Breast epithelium (tissue), 4 donors: ENCODE measurements around the gene ZSCAN4. TPM values are rescaled to one million over a fixed set of nuclear protein-coding genes. Genes with fewer than 3 reads are reported as not detected.

Source experiments
- DNase-seq, 2 donors: peaks; one replicate each; pipeline ENCODE4 v3.0.0-alpha.2; 2019; ENCODE audit warnings: low spot score in 2 of 2
- H3K27ac ChIP-seq, 2 donors: fragments of 200-600 bp; sonication (generic) in 1 of 2; one replicate each; pipeline ENCODE4 v1.5.1; 2016 to 2019; ENCODE audit warnings: mild to moderate bottlenecking in 1 of 2
- H3K27me3 ChIP-seq, 2 donors: fragments of 200-600 bp; sonication (generic) in 1 of 2; one replicate each; pipeline versions ENCODE4 v1.5.1 to v1.6.0; 2017 to 2019; ENCODE audit warnings: control low read depth in 1 of 2, mild to moderate bottlenecking in 1 of 2
- H3K36me3 ChIP-seq: fragments of 200-600 bp; one replicate; pipeline ENCODE4 v1.5.1; 2019
- H3K4me1 ChIP-seq, 2 donors: fragments of 200-600 bp; sonication (generic); one replicate each; pipeline ENCODE4 v1.5.1; 2016 to 2019; ENCODE audit warnings: control low read depth in 1 of 2
- H3K4me3 ChIP-seq, 3 donors: fragments of 200-600 bp; sonication (generic); 1 replicate in 2 of 3; 2 replicates in 1 of 3; pipeline ENCODE4 v1.5.1; 2016 to 2019; ENCODE audit warnings: mild to moderate bottlenecking in 3 of 3, moderate library complexity in 2 of 3
- H3K9me3 ChIP-seq, 2 donors: fragments of 200-600 bp; sonication (generic) in 1 of 2; one replicate each; pipeline ENCODE4 v1.5.1; 2016 to 2019; ENCODE audit warnings: control low read depth in 1 of 2
- CTCF ChIP-seq, 3 donors: fragments of 450-650 bp; IDR thresholded peaks; one replicate each; pipeline ENCODE4 v1.5.1; 2016 to 2017; ENCODE audit warnings: antibody characterized with exemption in 3 of 3, mild to moderate bottlenecking in 3 of 3, moderate library complexity in 3 of 3
- POLR2A ChIP-seq: fragments of 450-650 bp; IDR thresholded peaks from one replicate; pipeline ENCODE4 v1.6.1; 2016; ENCODE audit warnings: antibody characterized with exemption, mild to moderate bottlenecking, moderate library complexity
- POLR2AphosphoS5 ChIP-seq, 3 donors: sonication (generic); formaldehyde crosslinking; IDR thresholded peaks; one replicate each; pipeline ENCODE4 v1.6.1; 2017; ENCODE audit warnings: antibody characterized with exemption in 3 of 3
- intact Hi-C: fragments of 100-400 bp; cut with DNase I; formaldehyde crosslinking; loops from one replicate; pipeline ENCODE4 v1.15.1; 2023; ENCODE audit warnings: low total_unique reads
- total RNA-seq, 3 donors: library from RNA; depleted of rRNA; stranded (reverse); fragments of >200 nt; gene quantifications; one replicate each; pipeline ENCODE4 v1.1.0, GENCODE V29; 2016

The ZSCAN4 gene
- total RNA-seq, 3 donors from 2014 or later = not detected

GRCh38 chr19:57701625-57702024, 32.9 kb downstream of the ZSCAN4 start:
- TF ChIP-seq CTCF (IDR thresholded peaks at IDR 0.05) (no peak), POLR2AphosphoS5 (IDR thresholded peaks at IDR 0.05) (no peak), POLR2A (no peak)
- H3K4me3 ChIP-seq = no peak overlapping the region
- no peaks in the 10 kb centered on the region for H3K4me1 ChIP-seq
- H3K9me3 ChIP-seq = peaks cover 88 to 90% of the 10 kb centered on the region in 2 donors
- H3K27me3 ChIP-seq = no peaks in the 10 kb centered on the region
- H3K27ac ChIP-seq = no peak overlapping the region
- peaks cover 19% of the 10 kb centered on the region for H3K36me3 ChIP-seq
- no peak for DNase-seq
- intact Hi-C loops = no loop called here

DNA sequence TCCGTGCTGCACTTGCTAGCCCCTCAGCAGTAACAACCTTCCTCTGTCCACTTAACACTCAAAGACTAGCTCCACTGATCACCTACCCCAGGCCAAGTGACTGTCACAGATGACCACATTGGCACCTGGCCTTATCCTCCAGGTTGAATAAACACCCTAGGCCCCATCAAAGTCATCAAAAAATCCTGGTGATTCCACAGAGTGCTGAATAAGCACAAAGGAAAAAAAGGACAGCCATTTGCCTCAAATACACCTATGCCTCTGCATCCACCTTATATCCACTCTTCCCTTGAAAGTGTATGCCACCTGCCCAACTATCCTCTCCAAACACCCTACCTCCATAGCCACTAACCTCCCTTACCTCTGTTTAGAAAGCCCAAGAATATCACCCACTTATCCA, 37.6 kb downstream of the ZSCAN4 start:
- no peak for DNase-seq
- H3K4me1 ChIP-seq = no peaks in the 10 kb centered on the region
- no peak for TF ChIP-seq CTCF (IDR thresholded peaks at IDR 0.05)
- no peak for TF ChIP-seq POLR2AphosphoS5 (IDR thresholded peaks at IDR 0.05)
- TF ChIP-seq POLR2A = no peak
- H3K4me3 ChIP-seq = peak overlapping the region in 1 of 3 donors; percentile 16
- peaks cover 12% of the 10 kb centered on the region for H3K36me3 ChIP-seq
- H3K9me3 ChIP-seq = peaks cover 96% of the 10 kb centered on the region in 2 donors
- no peaks in the 10 kb centered on the region for H3K27me3 ChIP-seq
- intact Hi-C loops = no loop called here
- H3K27ac ChIP-seq = no peak overlapping the region

DNA sequence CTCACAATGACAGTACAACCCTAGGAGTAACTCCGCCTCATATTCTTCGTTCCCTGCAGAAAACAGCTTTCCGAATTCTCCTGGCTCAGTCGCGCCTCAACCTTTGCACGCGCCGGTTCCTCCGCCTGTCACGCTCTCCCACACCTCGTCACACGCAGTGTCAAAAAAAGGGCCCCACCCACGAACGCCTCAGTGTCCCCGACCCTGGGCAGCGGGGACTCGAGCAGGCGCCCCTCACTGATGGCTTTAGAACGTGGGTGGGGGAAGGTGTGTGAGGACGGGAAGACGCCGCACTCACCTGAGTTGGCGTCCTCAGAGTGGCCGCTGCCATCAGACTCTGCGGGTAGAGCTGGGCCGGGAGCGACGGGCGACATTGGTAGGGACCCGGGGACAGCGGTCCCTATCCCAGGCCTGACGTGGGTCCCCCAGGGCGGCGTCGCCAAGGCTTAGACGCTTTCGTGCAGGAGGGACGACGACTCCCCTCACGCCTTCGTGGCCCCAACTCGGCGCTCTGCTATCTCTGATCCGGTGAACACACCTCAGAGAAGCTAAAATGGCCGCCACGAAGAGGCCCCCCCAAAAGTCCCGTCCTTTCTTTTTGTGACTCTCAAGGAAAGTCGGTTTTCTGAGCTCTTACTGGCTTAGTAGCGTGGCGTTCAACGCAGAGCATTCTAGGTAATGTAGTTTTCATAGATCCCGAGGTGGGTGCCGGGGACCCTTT, 40.1 kb downstream of the ZSCAN4 start, which contains the start of gene ZNF154:
Gene ZNF154 (minus strand): TSS at position 564 of the 721 bp plus-strand sequence. CDS start 233 bp downstream, at position 331.
- Histone ChIP-seq H3K9me3 (peaks cover 83 to 95% of the 10 kb centered on the region in 2 donors), H3K4me3 (peak within 1 kb of the TSS; percentile 24 to 80 (median 62)), H3K27me3 (no peaks in the 10 kb centered on the region), H3K4me1 (no peaks in the 10 kb centered on the region), H3K36me3 (peaks cover 1% of the 10 kb centered on the region), H3K27ac (peak within 1 kb of the TSS; percentile 88 to 92)
- DNase-seq = peak in 1 of 2 donors; percentile 26
- TF ChIP-seq POLR2A = no peak
- TF ChIP-seq CTCF (IDR thresholded peaks at IDR 0.05) = no peak
- no peak for TF ChIP-seq POLR2AphosphoS5 (IDR thresholded peaks at IDR 0.05)
- intact Hi-C loops = no loop called here

DNA sequence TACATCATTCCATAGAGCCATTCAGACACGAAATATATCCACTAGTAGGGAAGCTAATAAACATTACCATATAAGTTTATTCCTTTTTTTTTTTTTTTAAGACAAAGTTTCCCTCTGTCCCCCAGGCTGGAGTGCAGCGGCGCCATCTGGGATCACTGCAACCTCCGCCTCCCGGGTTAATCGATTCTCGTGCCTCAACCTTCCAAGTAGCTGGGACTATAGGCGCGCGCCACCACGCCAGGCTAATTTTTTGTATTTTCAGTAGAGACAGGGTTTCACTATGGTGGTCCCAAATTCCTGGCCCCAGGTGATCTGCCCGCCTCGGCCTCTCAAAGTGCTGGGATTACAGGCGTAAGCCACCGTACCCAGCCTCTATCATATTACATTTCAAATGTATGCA, 40.9 kb downstream of the ZSCAN4 start:
- DNase-seq = no peak
- Histone ChIP-seq H3K4me3 (peak overlapping the region in 2 of 3 donors; percentile 62 to 80), H3K27me3 (no peaks in the 10 kb centered on the region), H3K27ac (peak overlapping the region in 1 of 2 donors; percentile 88), H3K9me3 (peaks cover 83 to 95% of the 10 kb centered on the region in 2 donors), H3K4me1 (no peaks in the 10 kb centered on the region), H3K36me3 (peaks cover 3% of the 10 kb centered on the region)
- intact Hi-C loops = no loop called here
- TF ChIP-seq CTCF (IDR thresholded peaks at IDR 0.05) = no peak
- TF ChIP-seq POLR2A = no peak
- TF ChIP-seq POLR2AphosphoS5 (IDR thresholded peaks at IDR 0.05) = no peak

DNA sequence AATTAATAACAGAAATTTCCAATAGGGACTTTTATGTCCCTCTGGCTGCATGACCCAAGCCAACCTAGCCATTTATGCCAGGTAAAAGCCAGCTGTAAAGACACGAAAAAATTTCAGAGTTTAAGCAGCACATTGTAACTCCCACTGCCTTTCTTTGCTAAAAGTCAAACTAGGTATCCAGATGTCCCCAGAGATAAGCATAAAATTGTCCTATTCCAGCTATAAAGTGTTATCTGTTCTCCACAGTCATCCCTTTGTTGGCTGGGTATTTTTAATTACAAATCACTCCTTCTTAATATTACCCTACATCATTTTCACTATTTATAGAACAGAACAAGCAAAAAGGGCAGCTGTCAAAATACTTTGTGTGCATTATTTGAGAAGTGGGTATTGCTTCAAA, 43.5 kb downstream of the ZSCAN4 start:
- peaks cover 3% of the 10 kb centered on the region for H3K36me3 ChIP-seq

More for the DNA sequence above, 43.5 kb downstream of the ZSCAN4 start:
- H3K27me3 ChIP-seq = no peaks in the 10 kb centered on the region
- no peaks in the 10 kb centered on the region for H3K4me1 ChIP-seq
- peaks cover 82 to 83% of the 10 kb centered on the region in 2 donors for H3K9me3 ChIP-seq
- intact Hi-C loops = no loop called here
- DNase-seq = no peak
- H3K27ac ChIP-seq = no peak overlapping the region
- TF ChIP-seq POLR2AphosphoS5 (IDR thresholded peaks at IDR 0.05) (no peak), POLR2A (no peak), CTCF (IDR thresholded peaks at IDR 0.05) (no peak)
- no peak overlapping the region for H3K4me3 ChIP-seq
